H9 (cell line): Measurements from ENCODE around the gene ATP6V1C2. TPM values are rescaled to one million over a fixed set of nuclear protein-coding genes. Genes with fewer than 3 reads are reported as not detected.

Source experiments
- DNase-seq: peaks from one replicate; pipeline ENCODE4 v3.0.0-alpha.2; 2017
- H2AFZ ChIP-seq: one replicate; pipeline ENCODE4 v1.6.1; 2013; ENCODE audit warnings: mild to moderate bottlenecking, low read length, control low read depth, moderate library complexity
- H2AK5ac ChIP-seq: 2 replicates; pipeline ENCODE4 v1.6.1; 2013; ENCODE audit warnings: low read length, control low read depth, mixed read lengths; ENCODE audit not compliant: insufficient read length
- H2BK120ac ChIP-seq: one replicate; pipeline ENCODE4 v1.6.1; 2013; ENCODE audit warnings: low read depth, mild to moderate bottlenecking, low read length, control low read depth, inconsistent platforms; ENCODE audit not compliant: poor library complexity, severe bottlenecking
- H2BK12ac ChIP-seq: 2 replicates; pipeline ENCODE4 v1.6.1; 2013; ENCODE audit warnings: low read length, control low read depth, mixed read lengths, low read depth; ENCODE audit not compliant: insufficient read length
- H2BK15ac ChIP-seq: 2 replicates; pipeline ENCODE4 v1.6.1; 2013; ENCODE audit warnings: low read depth, low read length, control low read depth
- H2BK20ac ChIP-seq: one replicate; pipeline ENCODE4 v1.6.1; 2013; ENCODE audit warnings: low read depth, mild to moderate bottlenecking, low read length, control low read depth, inconsistent platforms; ENCODE audit not compliant: poor library complexity, severe bottlenecking
- H2BK5ac ChIP-seq: 2 replicates; pipeline ENCODE4 v1.6.1; 2013; ENCODE audit warnings: low read length, control low read depth, mixed read lengths; ENCODE audit not compliant: insufficient read length
- H3K14ac ChIP-seq: 2 replicates; pipeline ENCODE4 v1.6.1; 2013; ENCODE audit warnings: low read length, control low read depth; ENCODE audit not compliant: insufficient read depth
- H3K18ac ChIP-seq: 2 replicates; pipeline ENCODE4 v1.6.1; 2013; ENCODE audit warnings: low read depth, mild to moderate bottlenecking, mixed read lengths, low read length, control low read depth; ENCODE audit not compliant: insufficient read length
- H3K23ac ChIP-seq: 2 replicates; pipeline ENCODE4 v1.6.1; 2013; ENCODE audit warnings: low read length, control low read depth, mixed read lengths, low read depth; ENCODE audit not compliant: insufficient read length
- H3K23me2 ChIP-seq: 2 replicates; pipeline ENCODE4 v1.6.1; 2013; ENCODE audit warnings: low read depth, mild to moderate bottlenecking, mixed read lengths, low read length, control low read depth; ENCODE audit not compliant: insufficient read length, poor library complexity, severe bottlenecking
- H3K27ac ChIP-seq: 2 replicates; pipeline ENCODE4 v1.5.1; 2013; ENCODE audit warnings: low read length, control low read depth, mixed read lengths, low read depth; ENCODE audit not compliant: insufficient read length
- H3K27me3 ChIP-seq: 2 replicates; pipeline ENCODE4 v1.6.1; 2013; ENCODE audit warnings: low read length, control low read depth, inconsistent platforms; ENCODE audit not compliant: insufficient read depth
- H3K4ac ChIP-seq: 2 replicates; pipeline ENCODE4 v1.6.1; 2013; ENCODE audit warnings: low read depth, mild to moderate bottlenecking, control low read depth, inconsistent platforms, low read length, moderate library complexity
- H3K4me1 ChIP-seq: 2 replicates; pipeline ENCODE4 v1.6.1; 2013; ENCODE audit warnings: low read length, control low read depth, inconsistent platforms; ENCODE audit not compliant: insufficient read depth
- H3K4me2 ChIP-seq: 2 replicates; pipeline ENCODE4 v1.6.1; 2013; ENCODE audit warnings: low read length, control low read depth, mixed read lengths; ENCODE audit not compliant: insufficient read length, insufficient read depth
- H3K56ac ChIP-seq: 2 replicates; pipeline ENCODE4 v1.6.1; 2013; ENCODE audit warnings: low read depth, mild to moderate bottlenecking, mixed read lengths, low read length, control low read depth; ENCODE audit not compliant: insufficient read length
- H3K79me1 ChIP-seq: 2 replicates; pipeline ENCODE4 v1.6.1; 2013; ENCODE audit warnings: low read depth, mild to moderate bottlenecking, moderate library complexity, low read length, control low read depth, inconsistent platforms; ENCODE audit not compliant: insufficient read depth, poor library complexity, severe bottlenecking
- H3K79me2 ChIP-seq: 2 replicates; pipeline ENCODE4 v1.6.1; 2013; ENCODE audit warnings: low read length, control low read depth, inconsistent platforms; ENCODE audit not compliant: insufficient read depth
- H3K9ac ChIP-seq: 2 replicates; pipeline ENCODE4 v1.6.1; 2013; ENCODE audit warnings: low read length, control low read depth, mixed read lengths; ENCODE audit not compliant: insufficient read length; ENCODE audit errors: extremely low read depth
- H3K9me3 ChIP-seq: one replicate; pipeline ENCODE4 v1.6.1; 2013; ENCODE audit warnings: low read depth, low read length, inconsistent platforms; ENCODE audit not compliant: control insufficient read depth
- H3T11ph ChIP-seq: one replicate; pipeline ENCODE4 v1.6.1; 2013; ENCODE audit warnings: mild to moderate bottlenecking, low read length, control low read depth, inconsistent platforms
- H4K20me1 ChIP-seq: one replicate; pipeline ENCODE4 v1.6.1; 2013; ENCODE audit not compliant: control insufficient read depth, insufficient read length, insufficient read depth
- H4K5ac ChIP-seq: 2 replicates; pipeline ENCODE4 v1.6.1; 2013; ENCODE audit warnings: low read depth, mild to moderate bottlenecking, mixed read lengths, low read length, control low read depth; ENCODE audit not compliant: insufficient read length
- H4K8ac ChIP-seq: replicated peaks from 2 replicates; pipeline ENCODE4 v1.6.1; 2013; ENCODE audit warnings: low read length, control low read depth, mixed read lengths, low read depth; ENCODE audit not compliant: insufficient read length
- H4K91ac ChIP-seq: 2 replicates; pipeline ENCODE4 v1.6.1; 2013; ENCODE audit warnings: low read depth, mild to moderate bottlenecking, moderate library complexity, mixed read lengths, low read length, control low read depth; ENCODE audit not compliant: insufficient read length
- H3K27ac Mint-ChIP-seq, 3 experiments: 2 replicates in 2 of 3; 3 replicates in 1 of 3; pipeline ENCODE4 v1.8.0; 2020 to 2021; ENCODE audit warnings: mixed read lengths in 3 of 3, mild to moderate bottlenecking in 1 of 3, moderate library complexity in 1 of 3
- H3K27me3 Mint-ChIP-seq: 2 replicates; pipeline ENCODE4 v1.8.0; 2021; ENCODE audit warnings: low read depth, mild to moderate bottlenecking, moderate library complexity, mixed read lengths
- H3K36me3 Mint-ChIP-seq, 3 experiments: 2 replicates in 2 of 3; 3 replicates in 1 of 3; pipeline ENCODE4 v1.8.0; 2020 to 2021; ENCODE audit warnings: low read depth in 3 of 3, mixed read lengths in 3 of 3; ENCODE audit not compliant: insufficient read depth in 1 of 3
- H3K4me1 Mint-ChIP-seq, 2 experiments: 2 replicates each; pipeline ENCODE4 v1.8.0; 2020; ENCODE audit warnings: mixed read lengths in 2 of 2
- H3K4me3 Mint-ChIP-seq, 2 experiments: 2 replicates in 1 of 2; 3 replicates in 1 of 2; pipeline ENCODE4 v1.8.0; 2020 to 2021; ENCODE audit warnings: mild to moderate bottlenecking in 2 of 2, mixed read lengths in 2 of 2, moderate library complexity in 1 of 2
- H3K9me3 Mint-ChIP-seq, 2 experiments: 2 replicates in 1 of 2; 3 replicates in 1 of 2; pipeline ENCODE4 v1.8.0; 2020; ENCODE audit warnings: mild to moderate bottlenecking in 2 of 2, mixed read lengths in 2 of 2, moderate library complexity in 1 of 2
- CTCF ChIP-seq: fragments of 200-600 bp; sonication (generic); conservative IDR thresholded peaks from 3 replicates; pipeline ENCODE4 v1.8.0; 2021; ENCODE audit warnings: antibody characterized with exemption, mild to moderate bottlenecking
- WGBS: extraction: QIAGEN DNeasy Blood & Tissue Kit; methylation state at CpG from one replicate; pipeline ENCODE4 v1.1.7; 2013; ENCODE audit warnings: missing lambda C conversion rate, low lambda C conversion rate, mixed read lengths; ENCODE audit not compliant: insufficient read length; ENCODE audit errors: extremely low coverage; 5-methylcytosine and 5-hydroxymethylcytosine counted together
- total RNA-seq: library from RNA; stranded (reverse); gene quantifications from 2 replicates; pipeline ENCODE4 v1.2.1, GENCODE V29; 2021

The ATP6V1C2 gene
- total RNA-seq, 1 experiment from 2014 or later, result 1.2 TPM

- Histone ChIP-seq H3K9ac (no peak overlapping the region), H3K14ac (no peak overlapping the region), H3K79me1 (no peaks in the 10 kb centered on the region), H2BK20ac (no peak overlapping the region), H4K5ac (no peak overlapping the region), H3K27me3 (no peaks in the 10 kb centered on the region), H2AFZ (no peak overlapping the region), H3K4me1 (no peaks in the 10 kb centered on the region), H3K18ac (no peak overlapping the region), H3K23me2 (no peaks in the 10 kb centered on the region), H3K27ac (no peak overlapping the region), H4K20me1 (no peaks in the 10 kb centered on the region), H4K8ac (no peak overlapping the region), H2BK12ac (no peak overlapping the region), H3K4me2 (no peak overlapping the region), H3K56ac (no peak overlapping the region), H3K79me2 (no peaks in the 10 kb centered on the region), H3K9me3 (no peaks in the 10 kb centered on the region), H3T11ph (no peak overlapping the region), H2BK5ac (no peak overlapping the region), H4K91ac (no peak overlapping the region), H3K23ac (no peak overlapping the region), H3K4ac (no peak overlapping the region), H2BK15ac (no peak overlapping the region), H2AK5ac (no peak overlapping the region), H2BK120ac (no peak overlapping the region)
- Mint-ChIP-seq H3K27me3 (no peaks in the 10 kb centered on the region; the same call in 1 of the 2 replicates), H3K4me1 (peaks cover 0 to 2% of the 10 kb centered on the region in 2 experiments; a peak in 1 of 4 replicates), H3K36me3 (no peaks in the 10 kb centered on the region), H3K9me3 (no peaks in the 10 kb centered on the region), H3K4me3 (no peak overlapping the region), H3K27ac (no peak overlapping the region)
- WGBS, result no CpG with 5 or more reads among the region's 5 CpGs
- no peak for TF ChIP-seq CTCF
- no peak for DNase-seq
Observed at GRCh38 chr2:10752236-10752635, 30.8 kb downstream of the ATP6V1C2 start.
